ENCODE measurements around the gene FXYD5.
A peak's percentile ranks its signal among the peaks of the same experiment; 100 is the strongest.

Gene FXYD5

DNA sequence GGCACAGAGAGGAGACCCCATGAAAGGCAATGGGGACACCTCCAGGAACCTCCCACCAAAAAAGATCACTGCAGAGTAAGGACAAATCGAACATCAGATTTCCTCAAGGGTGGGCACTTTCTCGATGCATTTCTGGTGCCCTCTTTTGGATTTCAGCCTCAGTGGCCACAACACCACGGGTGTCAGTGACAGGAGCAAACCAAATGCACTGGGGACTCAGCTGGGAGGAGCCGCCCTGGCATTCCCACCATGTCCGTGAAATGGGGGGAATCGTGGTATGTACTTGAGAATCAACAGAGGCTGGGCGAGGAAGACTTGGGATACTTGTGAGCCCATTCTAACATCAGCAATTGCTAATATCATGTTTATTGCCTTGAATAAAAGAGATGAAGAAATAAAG lies 57.7 kb downstream of the FXYD5 start:
- no peak for DNase-seq (ENCODE audit: low read depth)

DNA sequence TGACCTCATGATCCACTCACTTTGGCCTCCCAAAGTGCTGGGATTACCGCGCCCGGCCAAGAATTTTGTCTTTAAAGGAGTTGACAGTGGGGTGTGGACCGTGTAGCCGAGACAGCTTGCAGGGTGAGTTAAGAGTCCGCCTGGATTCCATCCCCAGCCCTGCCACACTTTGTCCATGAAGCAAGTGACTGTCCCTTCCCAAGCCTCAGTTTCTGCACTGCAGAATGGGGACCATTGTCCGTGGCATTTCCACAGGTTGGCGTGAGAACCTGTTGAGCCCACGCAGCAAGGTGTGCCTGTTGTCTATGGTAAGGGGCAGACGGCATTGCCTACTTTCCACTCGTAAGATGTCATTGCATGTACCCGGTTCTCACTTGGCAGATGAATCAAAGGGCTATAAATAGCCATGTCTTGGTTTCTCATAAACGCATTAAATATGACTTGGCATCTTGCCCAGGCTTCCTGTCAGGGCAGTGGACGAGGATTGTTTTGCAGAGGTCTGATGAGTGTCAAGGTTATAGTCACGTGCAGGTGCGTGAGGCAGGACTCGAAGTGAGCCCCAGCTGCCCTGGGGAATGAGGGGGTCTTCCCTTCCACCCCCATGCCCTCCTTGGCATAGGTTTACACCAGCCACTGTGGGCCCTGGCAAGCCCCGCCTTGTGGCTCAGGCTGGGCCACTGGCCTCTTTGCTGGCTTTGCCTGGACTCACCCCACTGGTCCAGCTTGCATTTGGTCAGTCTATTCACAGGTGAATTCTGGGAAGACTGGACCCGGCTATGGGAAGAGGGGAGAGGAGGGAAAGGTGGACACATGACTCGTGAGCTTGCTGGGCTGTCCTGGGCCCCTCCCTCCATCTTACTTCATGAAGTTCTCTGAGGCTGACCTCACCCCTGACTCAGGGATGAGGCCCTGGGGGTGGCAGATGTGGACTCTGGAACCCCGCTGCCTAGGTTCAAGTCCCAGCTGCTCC lies 59.4 kb downstream of the FXYD5 start:
- peak; percentile 72 for DNase-seq (ENCODE audit: low read depth)

GRCh38 chr19:35214766-35215422 lies 60.4 kb downstream of the FXYD5 start:
- no peak for DNase-seq (ENCODE audit: low read depth)

- DNase-seq (ENCODE audit: low read depth) = no peak
Measured at GRCh38 chr19:35216016-35216832, 61.7 kb downstream of the FXYD5 start.

- DNase-seq (ENCODE audit: low read depth) = no peak
Measured at GRCh38 chr19:35216833-35217648, 62.5 kb downstream of the FXYD5 start.

DNA sequence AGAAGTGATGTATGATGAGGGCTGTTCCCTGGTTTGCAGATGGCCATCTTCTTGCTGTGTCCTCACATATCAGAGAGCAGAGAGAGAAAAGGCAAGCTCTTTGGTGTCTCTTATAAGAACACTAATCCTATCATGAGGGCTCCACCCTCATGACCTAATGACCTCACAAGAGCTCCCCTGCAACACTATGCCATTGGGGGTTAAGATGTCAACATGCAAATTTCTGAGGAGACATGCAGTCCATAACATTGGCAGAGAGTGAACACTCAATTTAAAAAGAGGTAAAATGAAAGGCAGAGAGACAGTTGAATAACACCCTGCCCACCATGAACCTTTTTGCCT lies 63.1 kb downstream of the FXYD5 start:
- DNase-seq (ENCODE audit: low read depth) = no peak

DNA sequence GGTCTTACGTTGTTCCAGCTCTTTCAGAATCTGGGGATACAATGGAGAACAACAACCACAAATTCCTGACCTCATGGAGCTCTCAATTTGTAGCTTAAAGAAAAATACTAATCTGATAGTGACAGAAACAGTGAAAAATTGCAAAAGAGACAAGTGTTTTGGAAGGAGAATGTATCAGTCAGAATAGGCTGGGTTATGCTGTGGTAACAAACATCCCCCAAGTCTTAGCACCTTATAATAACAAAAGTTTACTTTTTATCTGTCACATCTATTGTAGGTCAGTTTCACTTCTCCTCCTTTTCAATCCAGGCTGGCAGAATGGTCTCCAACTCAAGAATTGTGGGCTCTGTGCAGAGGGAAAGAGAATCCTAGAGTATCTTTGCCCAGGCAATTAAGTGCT lies 64.5 kb downstream of the FXYD5 start:
- DNase-seq (ENCODE audit: low read depth) = no peak
